NCI-H2081 (cell line): ENCODE data around the gene SHBG.

Experiments used
- DNase-seq, 2 experiments: peaks; one replicate each; lab custom pipeline; 2025; lab: John Stamatoyannopoulos, UW

The SHBG gene

DNA sequence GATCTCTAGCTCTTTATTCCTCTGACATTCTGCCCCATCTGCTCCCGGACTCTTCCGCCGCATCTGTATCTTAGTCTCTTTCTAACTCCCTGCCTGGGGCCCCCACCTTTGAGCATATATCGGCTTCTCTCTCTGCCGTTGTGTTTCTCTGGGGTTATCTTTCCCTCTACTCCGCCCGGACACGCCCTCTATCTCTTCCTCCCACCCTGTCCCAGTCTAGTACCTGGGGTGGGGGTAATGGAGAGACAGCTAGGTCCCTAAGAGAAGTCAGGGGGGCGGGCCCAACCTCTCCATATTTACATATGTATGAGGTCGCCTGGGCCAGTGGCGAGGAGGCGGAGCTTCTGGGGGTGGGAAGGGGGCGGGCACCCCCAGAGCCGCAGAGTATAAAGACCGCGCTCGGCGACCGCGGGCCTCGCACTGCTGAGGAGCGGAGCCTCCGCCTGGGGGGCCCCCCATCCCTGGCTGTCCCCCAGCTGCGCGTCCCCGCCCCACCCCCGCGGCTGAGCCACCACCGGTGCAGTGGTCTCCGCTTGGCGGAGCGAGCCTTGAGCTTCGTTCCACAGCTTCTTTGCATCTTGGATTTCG lies 20.7 kb downstream of the SHBG start, which contains the start of gene ATP1B2:
Gene ATP1B2 (plus strand): TSS at position 418 of the 588 bp plus-strand sequence. CDS start 593 bp downstream, outside the sequence.
- DNase-seq, result no peak

GRCh38 chr17:7651097-7651664 lies 21.2 kb downstream of the SHBG start:
- DNase-seq, result no peak

DNA sequence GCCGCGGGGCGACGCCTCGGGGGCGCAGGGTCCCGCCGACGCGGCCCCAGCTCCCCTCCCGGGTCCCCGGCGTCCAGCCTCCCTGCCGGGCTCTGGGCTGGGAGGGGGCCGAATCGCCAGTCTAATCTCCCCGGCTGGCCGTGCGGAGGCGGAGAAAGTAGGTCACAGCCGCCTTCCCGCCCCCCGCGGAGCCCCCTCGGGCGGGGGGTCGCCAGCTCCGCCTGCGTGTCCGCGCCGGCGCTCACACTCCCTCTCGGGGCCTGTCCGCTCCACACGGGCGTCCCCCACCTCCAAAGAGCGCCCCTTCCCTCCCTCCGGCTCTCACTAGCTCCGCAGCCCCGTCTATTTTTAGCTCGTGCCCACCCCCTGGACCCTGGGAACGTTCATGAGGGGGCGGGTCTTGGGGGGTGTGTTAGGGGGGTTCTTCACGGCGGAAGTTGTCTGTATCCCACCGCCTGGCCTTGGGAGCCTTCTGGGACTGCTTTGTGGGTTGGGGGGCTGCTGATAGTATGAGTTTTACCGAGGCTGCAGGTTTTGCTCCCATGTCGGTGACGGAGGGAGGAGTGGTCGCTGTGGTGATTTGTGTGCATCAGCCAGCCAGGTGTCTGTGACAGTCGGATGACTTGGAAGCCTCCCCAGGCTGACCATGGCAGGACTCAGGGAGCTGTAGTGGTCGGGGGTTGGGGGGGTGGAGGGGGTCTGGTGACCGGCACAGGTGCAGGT lies 21.9 kb downstream of the SHBG start:
- no peak for DNase-seq

DNA sequence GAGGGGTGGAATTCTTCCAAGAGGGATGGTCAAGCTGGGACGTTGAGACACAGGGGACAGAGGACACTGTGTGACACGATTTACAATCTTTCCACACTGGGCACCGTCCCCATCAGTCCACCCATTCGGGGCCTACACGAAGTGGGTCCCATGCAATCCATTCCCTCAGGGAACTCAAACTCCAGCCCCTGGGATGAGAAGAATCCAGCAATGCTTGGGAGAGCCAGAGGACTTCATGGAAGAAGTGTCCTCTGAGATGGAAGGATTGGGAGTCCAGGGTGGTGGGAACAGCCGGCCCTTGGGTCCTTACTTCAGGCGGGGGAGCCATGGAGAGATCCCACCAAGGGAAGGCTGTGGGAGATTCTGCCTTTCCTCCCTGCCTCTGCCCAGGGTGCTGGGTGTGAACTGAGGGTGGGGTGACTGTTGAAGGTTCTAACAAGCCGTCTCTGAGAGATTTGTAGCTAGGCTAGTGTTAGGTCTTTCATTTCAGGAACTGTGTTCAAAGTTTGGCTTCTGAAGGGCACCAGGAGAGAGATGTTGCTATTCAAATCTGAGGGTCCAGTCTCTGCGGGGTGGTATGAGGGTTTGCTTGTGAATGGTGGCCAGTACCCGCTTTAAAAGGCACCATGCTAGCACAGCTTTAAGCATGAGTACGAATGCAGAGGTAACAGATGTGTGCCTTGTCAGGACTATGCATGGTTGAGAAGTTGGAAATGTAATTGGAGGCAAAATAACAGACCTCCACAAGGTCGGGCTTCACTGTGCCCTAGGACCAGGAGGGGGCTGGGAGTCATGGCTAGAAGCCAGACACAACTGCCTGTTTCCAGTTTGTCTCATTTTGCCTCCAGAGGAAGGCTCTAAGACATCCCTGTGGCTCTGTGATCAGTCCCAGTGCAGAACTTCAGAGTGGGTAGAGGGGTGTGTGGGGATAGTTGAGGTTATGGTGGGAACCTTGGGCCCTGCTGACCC lies 22.7 kb downstream of the SHBG start:
- no peak for DNase-seq

DNA sequence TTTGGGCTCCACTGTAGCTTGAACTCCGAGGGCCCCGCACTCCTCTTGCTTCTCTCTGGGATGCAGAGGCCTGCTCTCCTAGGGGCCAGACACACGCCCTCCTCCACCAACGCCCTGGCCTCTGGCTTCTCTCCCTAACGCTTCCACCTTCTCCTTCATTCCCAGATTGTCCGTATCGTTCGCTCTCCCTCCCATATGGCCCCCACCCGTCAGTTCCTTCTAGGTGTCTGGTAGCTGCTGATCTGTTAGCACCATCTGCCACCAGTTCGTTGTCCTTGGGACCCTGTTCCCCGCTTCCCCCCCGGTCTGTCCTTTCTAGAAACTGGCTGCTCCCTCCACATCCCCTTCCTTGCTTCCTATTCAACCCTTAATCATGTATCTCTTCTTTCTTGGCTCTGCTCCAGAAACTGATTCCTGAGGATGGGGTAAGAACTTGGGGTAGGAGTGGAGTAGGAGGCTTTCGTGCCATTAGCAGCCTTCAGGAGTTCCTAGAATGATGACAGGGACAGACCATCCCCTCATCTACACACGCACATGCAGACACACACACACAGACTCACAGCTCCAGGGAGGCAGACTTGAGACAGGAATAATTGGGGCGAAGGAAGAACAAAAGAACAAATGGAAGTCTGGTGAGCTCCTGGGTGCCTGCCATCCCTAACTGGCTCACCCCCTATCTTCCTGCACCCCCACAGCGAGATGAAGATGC lies 25.1 kb downstream of the SHBG start:
- DNase-seq, result no peak

- DNase-seq, result no peak
Observed at GRCh38 chr17:7655541-7655840, 25.6 kb downstream of the SHBG start.

DNA sequence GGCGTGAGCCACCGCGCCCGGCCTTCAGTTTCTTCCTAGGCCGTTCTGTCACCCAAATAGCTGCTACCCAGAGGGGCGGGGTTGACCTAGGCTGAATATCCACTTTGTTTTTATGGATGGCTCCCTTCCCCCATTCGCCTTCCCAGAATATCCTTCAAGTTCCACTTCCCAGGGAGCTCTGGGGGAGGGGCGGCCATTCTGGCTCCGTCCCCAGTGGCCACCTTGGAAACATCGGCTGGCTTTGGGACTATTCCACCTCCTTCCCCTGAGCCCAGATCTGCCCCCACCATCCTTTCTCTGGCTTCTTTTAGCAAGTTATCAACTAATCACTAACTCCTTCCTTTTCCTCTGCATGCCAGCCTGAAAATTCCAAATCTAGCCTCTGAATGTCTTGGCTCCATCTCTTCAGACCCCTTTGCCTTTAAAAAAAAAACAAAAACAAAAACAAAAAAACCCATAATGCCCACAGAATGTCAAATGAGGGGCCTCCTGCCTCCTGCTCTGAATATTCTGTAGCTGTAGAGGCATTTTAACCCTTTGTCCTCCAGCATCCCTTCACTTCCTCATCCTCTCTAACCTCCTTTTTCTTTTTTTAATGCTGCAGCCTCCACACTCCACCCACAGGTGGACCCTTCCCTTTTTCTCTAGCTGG lies 27.1 kb downstream of the SHBG start:
- no peak for DNase-seq

- DNase-seq, result no peak
Observed at GRCh38 chr17:7667656-7668406, 37.9 kb downstream of the SHBG start.

DNA sequence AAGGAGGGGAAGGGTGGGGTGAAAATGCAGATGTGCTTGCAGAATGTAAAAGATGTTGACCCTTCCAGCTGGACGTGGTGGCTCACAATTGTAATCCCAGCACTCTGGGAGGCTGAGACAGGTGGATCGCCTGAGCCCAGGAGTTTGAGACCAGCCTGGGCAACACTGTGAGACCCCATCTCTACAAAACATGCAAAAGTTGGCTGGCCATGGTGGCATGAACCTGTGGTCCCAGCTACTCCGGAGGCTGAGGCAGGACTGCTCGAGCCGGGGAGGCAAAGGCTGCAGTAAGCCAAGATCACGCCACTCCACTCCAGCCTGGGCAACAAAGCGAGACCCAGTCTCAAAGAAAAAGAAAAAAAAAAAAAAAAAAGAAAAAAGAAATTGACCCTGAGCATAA lies 38.5 kb downstream of the SHBG start:
- no peak for DNase-seq

- DNase-seq, result no peak
Observed at GRCh38 chr17:7673239-7673638, 43.3 kb downstream of the SHBG start.

DNA sequence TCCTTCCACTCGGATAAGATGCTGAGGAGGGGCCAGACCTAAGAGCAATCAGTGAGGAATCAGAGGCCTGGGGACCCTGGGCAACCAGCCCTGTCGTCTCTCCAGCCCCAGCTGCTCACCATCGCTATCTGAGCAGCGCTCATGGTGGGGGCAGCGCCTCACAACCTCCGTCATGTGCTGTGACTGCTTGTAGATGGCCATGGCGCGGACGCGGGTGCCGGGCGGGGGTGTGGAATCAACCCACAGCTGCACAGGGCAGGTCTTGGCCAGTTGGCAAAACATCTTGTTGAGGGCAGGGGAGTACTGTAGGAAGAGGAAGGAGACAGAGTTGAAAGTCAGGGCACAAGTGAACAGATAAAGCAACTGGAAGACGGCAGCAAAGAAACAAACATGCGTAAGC lies 45.0 kb downstream of the SHBG start:
- DNase-seq, result no peak

GRCh38 chr17:7676533-7676932 lies 46.6 kb downstream of the SHBG start:
- DNase-seq, result no peak

GRCh38 chr17:7677388-7678067 lies 47.6 kb downstream of the SHBG start:
- no peak for DNase-seq
